RWPE1 (cell line): ENCODE data around the gene IL3.

ENCODE experiments used
- CTCF ChIA-PET: fragments of 350-600 bp; sonication (Branson Sonifier 250); formaldehyde crosslinking; extraction: SDS; loops from one replicate; lab custom pipeline; 2021; lab: Yijun Ruan, JAX
- POLR2A ChIA-PET: fragments of 400-600 bp; formaldehyde crosslinking; extraction: SDS; loops from one replicate; lab custom pipeline; 2020; ENCODE audit warnings: antibody characterized with exemption; ENCODE audit not compliant: low non-redundant PET; lab: Yijun Ruan, JAX
- DNase-seq: peaks from one replicate; pipeline ENCODE4 v3.0.0; 2012; ENCODE audit warnings: low spot score
- H3K27ac ChIP-seq: fragments of 450-650 bp; 2 replicates; pipeline ENCODE4 v1.5.1; 2017
- CTCF ChIP-seq: fragments of 450-650 bp; conservative IDR thresholded peaks from 2 replicates; pipeline ENCODE4 v1.5.1; 2017; ENCODE audit warnings: low read depth, mild to moderate bottlenecking

The IL3 gene

GRCh38 chr5:132067941-132068808, 7.7 kb downstream of the IL3 start:
- CTCF ChIA-PET: interaction anchor here (0.6 to 1.0 kb wide), 2 partner anchors 18 to 645 kb away, joined by 3 read pairs; no protein-coding TSS in a partner anchor
- no peak overlapping the region for H3K27ac ChIP-seq
- no peak for TF ChIP-seq CTCF
- POLR2A ChIA-PET: no interaction called here
- no peak for DNase-seq

GRCh38 chr5:132069561-132069960, 9.1 kb downstream of the IL3 start:
- H3K27ac ChIP-seq: no peak overlapping the region
- ChIA-PET POLR2A (no interaction called here), CTCF (interaction anchor here (0.6 to 1.0 kb wide), 2 partner anchors 259 to 646 kb away, joined by 3 read pairs; no protein-coding TSS in a partner anchor)
- no peak for TF ChIP-seq CTCF
- no peak for DNase-seq

GRCh38 chr5:132069994-132070393, 9.5 kb downstream of the IL3 start:
- H3K27ac ChIP-seq: no peak overlapping the region
- ChIA-PET POLR2A (no interaction called here), CTCF (interaction anchor here (0.6 kb wide), 1 partner anchor 259 kb away, joined by 3 read pairs; no protein-coding TSS in a partner anchor)
- no peak for DNase-seq
- TF ChIP-seq CTCF: no peak

- CTCF ChIA-PET: no interaction called here
- H3K27ac ChIP-seq: no peak overlapping the region
- POLR2A ChIA-PET: no interaction called here
- no peak for TF ChIP-seq CTCF
- no peak for DNase-seq
Measured at GRCh38 chr5:132070460-132071337, 10.2 kb downstream of the IL3 start.

GRCh38 chr5:132071338-132071707, 10.9 kb downstream of the IL3 start:
- no peak for DNase-seq
- ChIA-PET CTCF (no interaction called here), POLR2A (no interaction called here)
- no peak overlapping the region for H3K27ac ChIP-seq
- TF ChIP-seq CTCF: no peak

- POLR2A ChIA-PET: no interaction called here
- CTCF ChIA-PET: interaction anchor here (0.6 kb wide), 1 partner anchor 380 kb away, joined by 5 read pairs; no protein-coding TSS in a partner anchor
- no peak for DNase-seq
- no peak for TF ChIP-seq CTCF
- H3K27ac ChIP-seq: no peak overlapping the region
Measured at GRCh38 chr5:132072070-132072469, 11.6 kb downstream of the IL3 start.
